Measurements from ENCODE around the gene RAB8A.
A peak's percentile ranks its signal among the peaks of the same experiment; 100 is the strongest.

The RAB8A gene

DNA sequence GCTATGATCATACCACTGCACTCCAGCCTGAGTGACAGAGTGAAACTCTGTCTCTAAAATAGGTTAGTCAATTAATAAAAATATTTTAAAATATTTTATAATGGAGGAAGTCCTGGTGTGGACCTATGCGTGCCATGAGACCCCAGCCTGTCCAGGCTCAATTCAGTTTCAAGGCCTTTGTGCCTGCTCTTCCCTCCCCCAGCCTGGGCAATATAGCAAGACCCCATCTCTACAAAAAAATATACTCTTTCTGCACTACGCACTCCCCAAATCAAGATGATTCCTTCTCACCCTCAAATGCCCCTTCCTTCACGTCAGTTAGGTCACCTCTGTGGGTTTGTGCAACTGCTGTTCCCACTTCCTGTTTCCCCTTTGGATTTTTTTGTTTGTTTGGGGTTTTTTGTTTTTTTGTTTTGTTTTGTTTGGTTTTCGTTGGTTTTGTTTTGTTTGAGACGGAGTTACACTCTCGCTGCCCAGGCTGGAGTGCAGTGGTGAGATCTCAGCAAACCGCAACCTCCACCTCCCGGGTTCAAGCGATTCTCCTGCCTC is 30.4 kb downstream of the RAB8A start:
- no peak for DNase-seq (ENCODE audit: low read depth, low spot score)

GRCh38 chr19:16143399-16144215 is 31.9 kb downstream of the RAB8A start, which contains the start of gene HSH2D:
Gene HSH2D, plus strand, starts transcription at chr19:16143685. Its CDS starts 5,066 bp downstream, at chr19:16148751.
- peak; percentile 57 for DNase-seq (ENCODE audit: low read depth, low spot score)

DNA sequence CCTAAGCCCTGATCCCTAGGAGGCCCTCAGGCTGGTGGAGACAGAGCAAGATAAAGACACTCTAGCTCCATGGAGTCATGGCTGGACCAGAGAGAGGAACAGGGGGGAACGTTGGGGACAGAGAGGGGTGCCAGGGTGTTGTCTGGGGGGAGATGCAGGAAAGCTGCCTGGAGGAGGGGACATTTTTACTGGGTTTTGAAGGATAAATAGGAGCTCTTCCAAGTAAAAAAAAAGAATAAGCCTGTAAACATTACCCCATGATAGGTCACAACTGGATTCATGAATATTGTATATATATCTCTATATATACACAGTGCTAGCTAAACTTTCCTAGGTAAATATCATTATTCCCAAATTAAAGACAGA is 32.5 kb downstream of the RAB8A start:
- DNase-seq (ENCODE audit: low read depth, low spot score): no peak

DNA sequence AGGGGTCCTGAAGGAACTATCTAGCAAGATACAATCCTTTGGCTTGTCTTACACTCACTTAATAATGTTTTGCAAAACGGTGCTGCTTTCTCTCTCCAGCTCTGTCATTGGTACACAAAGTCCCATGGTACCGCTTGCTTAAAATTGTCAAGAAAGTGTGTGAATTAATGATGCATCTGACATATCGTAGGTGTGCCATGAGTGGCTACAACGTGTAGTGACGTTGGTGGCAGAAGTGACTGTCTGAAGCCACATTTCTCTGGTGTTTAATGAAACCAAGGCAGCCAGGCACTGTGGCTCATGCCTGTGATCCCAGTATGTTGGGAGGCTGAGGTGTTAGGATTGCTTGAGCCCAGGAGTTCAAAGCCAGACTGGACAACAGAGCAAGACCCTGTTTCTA is 34.4 kb downstream of the RAB8A start:
- no peak for DNase-seq (ENCODE audit: low read depth, low spot score)

GRCh38 chr19:16148443-16149229 is 36.9 kb downstream of the RAB8A start:
- no peak for DNase-seq (ENCODE audit: low read depth, low spot score)

DNA sequence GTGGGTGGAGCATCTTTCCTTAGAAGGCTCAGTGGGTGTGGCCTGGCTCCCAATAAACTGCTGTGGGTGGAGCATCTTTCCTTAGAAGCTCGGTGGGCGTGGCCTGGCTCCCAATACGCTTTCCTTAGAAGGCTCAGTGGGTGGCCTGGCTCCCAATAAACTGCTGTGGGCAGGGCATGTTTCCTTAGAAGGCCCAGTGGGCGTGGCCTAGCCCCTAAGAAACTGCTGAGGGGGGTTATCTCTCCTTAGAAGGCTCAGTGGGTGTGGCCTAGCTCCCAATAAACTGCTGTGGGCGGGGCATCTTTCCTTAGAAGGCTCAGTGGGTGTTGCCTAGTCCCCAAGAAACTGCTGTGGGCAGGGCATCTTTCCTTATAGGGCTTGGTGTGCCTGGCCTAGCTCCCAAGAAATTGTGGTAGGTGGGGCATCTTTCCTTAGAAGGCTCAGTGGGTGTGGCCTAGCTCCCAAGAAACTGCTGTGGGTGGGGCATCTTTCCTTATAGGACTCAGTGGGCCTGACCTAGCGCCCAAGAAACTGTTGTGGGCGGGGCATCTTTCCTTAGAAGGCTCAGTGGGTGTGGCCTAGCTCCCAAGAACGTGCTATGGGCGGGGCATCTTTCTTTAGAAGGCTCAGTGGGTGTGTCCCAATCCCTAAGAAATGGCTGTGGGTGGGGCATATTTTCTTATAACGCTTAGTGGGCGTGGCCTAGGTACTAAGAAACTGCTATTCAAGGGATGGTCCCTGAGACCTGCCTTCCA is 42.1 kb downstream of the RAB8A start:
- DNase-seq (ENCODE audit: low read depth, low spot score): no peak

DNA sequence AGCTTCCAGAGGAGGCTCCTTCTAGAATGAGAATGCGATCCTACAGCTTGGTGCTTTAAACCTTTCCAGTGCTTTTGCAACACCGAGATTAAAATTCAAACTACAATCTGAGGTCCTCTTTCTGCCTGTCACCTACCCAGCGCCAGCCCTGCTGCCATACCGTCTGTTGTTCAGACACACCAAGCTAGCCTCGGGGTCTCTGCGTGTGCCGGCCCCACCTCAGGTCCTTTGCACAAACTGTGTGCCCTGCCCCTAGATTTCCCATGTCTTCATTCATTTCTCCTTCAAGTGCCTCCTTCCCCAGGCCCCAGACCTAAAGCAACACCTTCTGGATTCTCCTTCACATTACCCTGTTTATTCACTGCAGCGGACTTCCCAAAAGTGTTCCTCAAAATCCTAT is 42.9 kb downstream of the RAB8A start:
- no peak for DNase-seq (ENCODE audit: low read depth, low spot score)

- DNase-seq (ENCODE audit: low read depth, low spot score): no peak
These were observed 43.4 kb downstream of the RAB8A start for GRCh38 chr19:16155128-16155527.

DNA sequence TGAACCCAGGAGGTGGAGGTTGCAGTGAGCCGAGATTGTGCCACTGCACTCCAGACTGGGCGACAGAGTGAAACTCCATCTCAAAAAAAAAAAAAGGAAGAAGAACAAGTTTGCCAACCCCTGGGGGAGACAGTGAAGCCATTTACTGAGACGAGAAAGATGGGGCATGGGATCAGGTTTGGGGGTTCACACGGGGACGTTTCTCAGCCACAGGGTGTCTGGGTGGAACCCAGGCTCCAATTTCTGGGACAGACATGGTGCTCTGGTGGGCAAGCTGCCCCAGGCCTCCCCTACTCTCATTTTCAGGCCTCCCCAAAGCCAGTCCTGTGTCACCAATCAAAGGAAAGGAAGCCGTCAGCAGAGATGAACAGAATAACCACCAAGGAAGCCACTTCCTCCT is 45.2 kb downstream of the RAB8A start:
- DNase-seq (ENCODE audit: low read depth, low spot score): no peak

GRCh38 chr19:16157601-16158000 is 45.9 kb downstream of the RAB8A start:
- no peak for DNase-seq (ENCODE audit: low read depth, low spot score)

- no peak for DNase-seq (ENCODE audit: low read depth, low spot score)
These were observed 48.0 kb downstream of the RAB8A start for GRCh38 chr19:16159655-16160054.

DNA sequence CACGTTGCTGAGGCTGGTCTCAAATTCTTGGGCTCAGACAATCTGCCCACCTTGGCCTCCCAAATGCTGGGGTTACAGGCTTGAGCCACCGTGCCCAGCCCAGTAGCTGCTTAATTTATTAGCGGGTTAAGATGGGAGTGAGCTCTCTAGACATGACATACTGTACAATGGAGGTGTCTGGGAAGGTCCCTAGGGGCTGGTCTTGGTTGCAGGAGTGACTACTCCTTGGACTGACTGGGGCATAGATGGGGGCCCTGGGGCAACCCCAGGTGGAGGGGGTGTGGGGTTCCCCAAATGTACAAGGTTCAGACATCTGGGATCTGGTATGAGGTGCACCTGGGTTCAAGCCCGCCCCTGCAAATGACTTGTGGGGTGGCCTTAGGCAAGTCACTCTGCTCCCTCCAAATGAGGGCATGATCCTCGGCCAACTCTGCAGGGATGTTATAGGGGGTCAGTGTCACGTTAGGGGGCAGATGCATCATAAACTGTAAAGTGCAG is 48.8 kb downstream of the RAB8A start:
- no peak for DNase-seq (ENCODE audit: low read depth, low spot score)

DNA sequence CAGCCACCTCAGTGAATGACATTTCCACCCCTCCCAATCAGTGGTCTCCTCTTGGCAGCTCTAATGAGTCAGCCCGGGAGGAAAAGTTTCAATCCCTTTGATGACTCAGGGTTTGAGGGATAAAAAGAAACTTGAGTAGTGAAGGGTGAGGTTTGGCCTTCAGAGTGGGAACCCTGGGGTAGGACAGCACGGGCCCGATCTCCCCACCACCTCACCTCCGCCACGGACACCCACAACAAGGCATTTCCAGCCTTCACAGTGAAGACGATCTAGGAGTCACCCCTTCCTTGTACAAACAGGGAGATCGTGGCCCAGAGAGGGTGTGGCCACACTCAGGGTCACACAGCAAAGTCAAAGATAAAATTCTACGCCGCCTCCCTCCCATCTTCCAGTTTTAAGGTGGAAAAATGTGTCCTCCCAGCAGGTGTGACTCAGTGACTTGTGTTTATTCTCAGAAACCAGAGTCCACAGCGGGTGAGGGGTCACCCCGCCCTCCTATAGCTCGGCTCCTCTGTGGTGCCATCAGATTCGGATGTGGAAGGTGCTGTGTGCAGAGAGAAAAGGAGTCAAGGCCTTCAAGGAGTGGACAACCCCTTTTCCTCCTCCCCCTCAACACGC is 49.4 kb downstream of the RAB8A start:
- no peak for DNase-seq (ENCODE audit: low read depth, low spot score)

DNA sequence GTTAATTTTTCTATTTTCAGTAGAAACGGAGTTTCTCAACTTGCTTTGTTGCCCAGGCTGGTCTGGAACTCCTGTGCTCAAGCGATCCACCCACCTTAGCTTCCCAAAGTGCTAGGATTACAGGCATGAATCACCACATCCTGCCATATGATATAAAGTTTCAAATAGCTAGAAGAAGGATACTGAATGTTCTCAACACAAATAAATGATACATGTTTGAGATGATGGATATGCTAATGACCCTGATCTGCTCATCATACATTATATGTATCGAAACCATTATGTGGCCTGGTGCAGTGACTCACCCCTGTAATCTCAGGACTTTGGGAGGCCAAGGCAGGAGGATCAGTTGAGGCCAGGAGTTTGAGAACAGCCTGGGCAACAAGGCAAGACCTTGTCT is 50.2 kb downstream of the RAB8A start:
- DNase-seq (ENCODE audit: low read depth, low spot score): no peak

- DNase-seq (ENCODE audit: low read depth, low spot score): no peak
These were observed 52.7 kb downstream of the RAB8A start for GRCh38 chr19:16164222-16164890.

- no peak for DNase-seq (ENCODE audit: low read depth, low spot score)
These were observed 54.7 kb downstream of the RAB8A start for GRCh38 chr19:16166417-16166816.

- DNase-seq (ENCODE audit: low read depth, low spot score): no peak
These were observed 55.4 kb downstream of the RAB8A start for GRCh38 chr19:16167055-16167454.

GRCh38 chr19:16168465-16169081 is 56.9 kb downstream of the RAB8A start:
- DNase-seq (ENCODE audit: low read depth, low spot score): no peak

DNA sequence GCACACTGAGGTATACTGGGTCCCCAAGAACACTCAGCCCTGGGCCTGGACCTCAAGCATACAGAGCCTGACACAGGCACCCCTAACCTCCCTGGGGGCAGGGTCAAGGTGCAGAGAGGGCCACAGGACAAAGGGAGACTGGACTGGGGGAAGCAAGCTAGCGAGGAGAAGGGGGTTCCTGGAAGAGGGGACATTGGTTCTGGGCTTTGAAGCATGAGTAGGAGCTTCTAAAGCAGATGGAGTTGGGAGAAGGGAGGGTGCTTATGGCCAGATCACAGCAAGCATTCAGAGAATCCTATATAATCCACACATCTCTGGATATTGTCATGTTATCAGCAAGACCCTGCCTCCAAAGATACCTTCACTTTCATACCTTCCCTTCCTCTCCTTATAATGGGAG is 58.4 kb downstream of the RAB8A start:
- no peak for DNase-seq (ENCODE audit: low read depth, low spot score)

- DNase-seq (ENCODE audit: low read depth, low spot score): no peak
These were observed 64.3 kb downstream of the RAB8A start for GRCh38 chr19:16175954-16176353.
